Measurements from ENCODE around the gene HDGFL3. TPM values are rescaled to one million over a fixed set of nuclear protein-coding genes. Genes with fewer than 3 reads are reported as not detected.

The HDGFL3 gene
- total and polyA plus RNA-seq, 10 of the 15 experiments (the other 5 are each of a cell fraction or from before 2014, with no cell fraction given) = 5.6 to 40.6 (median 15.8) TPM

- ATAC-seq (no peak), FAIRE-seq (no peak), DNase-seq (ENCODE audit: low read depth, low spot score) (no peak)
- H4K20me1 ChIP-seq (ENCODE audit: control insufficient read depth, insufficient read depth) = no peaks in the 10 kb centered on the region
- ChIA-PET RAD21 (ENCODE audit: unreplicated experiment) (no interaction called here), CTCF (no interaction called here), POLR2A (no interaction called here), SMC1A (ENCODE audit: uncharacterized antibody, unreplicated experiment) (no interaction called here)
- WGBS (ENCODE audit: insufficient coverage, insufficient replicate concordance, low lambda C conversion rate, missing lambda C conversion rate) = 0% methylated on average over 1 of the region's 1 CpG
- H3K36me3 ChIP-seq (ENCODE audit: control insufficient read depth in 2 of 2, insufficient read depth in 2 of 2, low read length in 1 of 2) = peaks cover 2 to 8% of the 10 kb centered on the region in 2 experiments; a peak in 2 of 4 replicates
- H3K9ac ChIP-seq (ENCODE audit: control insufficient read depth, insufficient read depth, low read length) = no peak overlapping the region
- no TSS peak for BruUV-seq (replicated peaks)
- H3K27ac ChIP-seq (ENCODE audit: control insufficient read depth, insufficient read depth) = no peak overlapping the region
- no peak overlapping the region for H3K4me2 ChIP-seq (ENCODE audit: control insufficient read depth, insufficient read depth)
- no peaks in the 10 kb centered on the region for H3K9me3 ChIP-seq (replicated peaks; ENCODE audit: control insufficient read depth, insufficient read depth, low read length)
- no peak overlapping the region for H2AFZ ChIP-seq (ENCODE audit: control insufficient read depth, low read depth, low read length)
- intact Hi-C loops (cut with micrococcal nuclease; ENCODE audit: unreplicated experiment) (no loop called here), in situ Hi-C loops (cut with MboI) (no loop called here)
- H3K79me2 ChIP-seq (ENCODE audit: control insufficient read depth, insufficient read depth, low read length) = no peaks in the 10 kb centered on the region
- H3K4me1 ChIP-seq (ENCODE audit: control insufficient read depth, insufficient read depth, low read length) = no peaks in the 10 kb centered on the region
- no peaks in the 10 kb centered on the region for H3K27me3 ChIP-seq (replicated peaks in 1 of 2; ENCODE audit: control insufficient read depth in 2 of 2, insufficient read depth in 2 of 2, low read length in 1 of 2)
- H3K4me3 ChIP-seq = no peak overlapping the region
- TF ChIP-seq ATF3 (IDR thresholded peaks at IDR 0.05; ENCODE audit: borderline replicate concordance, extremely low read depth, low read depth, low read length) (no peak), ATF2 (IDR thresholded peaks at IDR 0.05; ENCODE audit: low read length) (no peak), SREBF1 (IDR thresholded peaks at IDR 0.05; ENCODE audit: low read length) (no peak), KLF5 (IDR thresholded peaks at IDR 0.05; ENCODE audit: partially characterized antibody) (no peak), TARDBP (IDR thresholded peaks at IDR 0.05; ENCODE audit: borderline replicate concordance) (no peak), SPI1 (IDR thresholded peaks at IDR 0.05; ENCODE audit: borderline replicate concordance, insufficient read depth, low read depth, low read length) (no peak), BMI1 (IDR thresholded peaks at IDR 0.05; ENCODE audit: borderline replicate concordance) (no peak), CHD4 (IDR thresholded peaks at IDR 0.05) (no peak), MYB (IDR thresholded peaks at IDR 0.05; ENCODE audit: borderline replicate concordance, low read depth, low read length) (no peak), ZSCAN29 (IDR thresholded peaks at IDR 0.05) (no peak), SREBF2 (IDR thresholded peaks at IDR 0.05; ENCODE audit: low read length) (no peak), CTCF (IDR thresholded peaks at IDR 0.05 in 2 of 3, conservative IDR thresholded peaks at IDR 0.05 in 1 of 3; ENCODE audit: control insufficient read depth in 2 of 3, extremely low read depth in 1 of 3, insufficient read depth in 1 of 3, low read depth in 3 of 3, low read length in 3 of 3) (no peak), ETV6 (conservative IDR thresholded peaks at IDR 0.05 in 1 of 2, IDR thresholded peaks at IDR 0.05 in 1 of 2; ENCODE audit: borderline replicate concordance in 1 of 2, low read depth in 1 of 2) (no peak), ESRRA (IDR thresholded peaks at IDR 0.05; ENCODE audit: low read length) (no peak), IKZF2 (IDR thresholded peaks at IDR 0.05) (no peak), NR2C2 (IDR thresholded peaks at IDR 0.05; ENCODE audit: borderline replicate concordance, control insufficient read depth, insufficient read length, low read depth) (no peak), PRDM15 (CRISPR knock-in tag; IDR thresholded peaks at IDR 0.05) (no peak), RUNX3 (IDR thresholded peaks at IDR 0.05; ENCODE audit: low read length) (no peak), MEF2A (IDR thresholded peaks at IDR 0.05; ENCODE audit: insufficient read depth, low read depth, low read length) (no peak)
These were observed 49.2 kb downstream of the HDGFL3 start for GRCh38 chr15:83158393-83158792.
